ENCODE results near the gene LEKR1. TPM values are rescaled to one million over a fixed set of nuclear protein-coding genes. Genes with fewer than 3 reads are reported as not detected.
A peak's percentile ranks its signal among the peaks of the same experiment; 100 is the strongest.

LEKR1 gene
- polyA plus RNA-seq, 12 donors = 0.31 to 1.4 (median 0.49) TPM; not detected in 2

- DNase-seq = no peak
Observed at GRCh38 chr3:157079676-157080369, 253.7 kb downstream of the LEKR1 start.

- peak; percentile 87 for DNase-seq
Observed at GRCh38 chr3:157081626-157082210, 255.6 kb downstream of the LEKR1 start.

DNA sequence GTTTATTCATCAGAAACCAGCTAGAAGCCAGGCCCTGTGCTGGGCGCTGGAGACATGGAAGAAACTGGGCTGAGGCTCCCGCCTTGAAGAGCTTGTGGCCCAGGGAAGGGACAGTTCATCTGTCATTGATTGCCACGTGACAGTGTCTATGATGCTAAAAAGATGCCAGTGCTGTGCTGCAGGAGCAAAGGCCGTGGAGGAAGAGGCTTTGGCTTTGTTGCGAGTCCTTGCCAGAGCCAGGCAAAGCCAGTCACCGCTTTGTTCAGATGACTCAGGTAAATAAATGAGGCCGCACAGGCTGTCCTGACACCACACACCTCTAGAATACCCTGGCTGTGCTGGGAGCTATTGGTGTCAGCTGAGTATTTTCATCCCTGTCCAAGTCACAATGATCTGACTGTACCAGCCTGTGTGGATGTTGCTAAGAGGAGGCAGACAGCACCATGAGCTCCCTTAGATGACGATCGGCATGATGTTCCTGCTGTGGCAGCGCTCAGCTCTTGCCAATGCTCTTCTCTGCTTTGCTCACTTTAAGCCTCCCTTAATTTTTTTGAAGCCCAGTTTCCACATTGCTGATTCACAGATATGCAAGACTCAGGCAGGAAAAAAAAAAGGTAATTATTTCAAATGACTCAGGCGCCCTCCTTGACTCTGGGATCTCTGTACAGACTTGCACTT is 256.3 kb downstream of the LEKR1 start:
- no peak for DNase-seq

GRCh38 chr3:157083824-157084223 is 257.7 kb downstream of the LEKR1 start:
- DNase-seq = no peak

- no peak for DNase-seq
Observed at GRCh38 chr3:157086060-157086750, 260.1 kb downstream of the LEKR1 start.

DNA sequence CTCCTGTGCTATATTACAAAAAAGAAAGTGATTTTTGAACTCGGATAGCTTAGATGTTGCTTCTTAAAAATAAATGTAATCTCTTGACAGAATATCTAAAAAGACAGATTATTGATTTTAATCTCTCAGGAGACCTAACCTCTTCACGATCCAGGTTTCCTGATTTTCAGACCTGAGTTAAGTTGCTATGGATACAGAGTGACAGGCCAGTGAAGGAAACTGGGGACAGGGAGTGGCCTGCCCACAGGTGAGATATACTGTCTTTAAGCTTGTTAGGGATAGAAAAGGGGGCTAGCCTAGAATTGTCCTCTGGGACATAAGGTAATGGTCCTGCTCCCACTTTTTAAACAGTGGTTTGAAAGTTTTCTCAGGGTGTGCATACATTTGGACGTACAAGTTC is 260.6 kb downstream of the LEKR1 start:
- DNase-seq = no peak

DNA sequence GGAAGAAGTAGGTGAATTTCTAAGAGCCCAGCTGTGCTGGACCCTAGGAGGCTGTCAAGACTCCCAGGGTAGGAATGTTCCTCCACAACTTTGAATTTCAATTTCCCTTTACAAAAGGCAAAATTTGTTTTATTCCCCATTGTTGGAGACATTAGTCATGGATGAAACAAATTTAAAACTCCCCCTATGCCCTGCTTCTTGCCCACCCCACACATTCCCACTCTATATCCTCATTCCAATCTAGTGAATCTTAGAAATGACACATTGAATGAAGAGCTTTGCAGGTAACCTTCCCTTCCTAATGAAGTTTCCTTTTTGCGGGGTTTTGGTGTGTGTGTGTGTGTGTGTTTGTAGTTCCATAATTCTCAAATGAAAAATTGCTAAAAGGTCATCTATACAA is 261.2 kb downstream of the LEKR1 start:
- DNase-seq = no peak

GRCh38 chr3:157087780-157088600 is 261.8 kb downstream of the LEKR1 start:
- DNase-seq = peak; percentile 48

DNA sequence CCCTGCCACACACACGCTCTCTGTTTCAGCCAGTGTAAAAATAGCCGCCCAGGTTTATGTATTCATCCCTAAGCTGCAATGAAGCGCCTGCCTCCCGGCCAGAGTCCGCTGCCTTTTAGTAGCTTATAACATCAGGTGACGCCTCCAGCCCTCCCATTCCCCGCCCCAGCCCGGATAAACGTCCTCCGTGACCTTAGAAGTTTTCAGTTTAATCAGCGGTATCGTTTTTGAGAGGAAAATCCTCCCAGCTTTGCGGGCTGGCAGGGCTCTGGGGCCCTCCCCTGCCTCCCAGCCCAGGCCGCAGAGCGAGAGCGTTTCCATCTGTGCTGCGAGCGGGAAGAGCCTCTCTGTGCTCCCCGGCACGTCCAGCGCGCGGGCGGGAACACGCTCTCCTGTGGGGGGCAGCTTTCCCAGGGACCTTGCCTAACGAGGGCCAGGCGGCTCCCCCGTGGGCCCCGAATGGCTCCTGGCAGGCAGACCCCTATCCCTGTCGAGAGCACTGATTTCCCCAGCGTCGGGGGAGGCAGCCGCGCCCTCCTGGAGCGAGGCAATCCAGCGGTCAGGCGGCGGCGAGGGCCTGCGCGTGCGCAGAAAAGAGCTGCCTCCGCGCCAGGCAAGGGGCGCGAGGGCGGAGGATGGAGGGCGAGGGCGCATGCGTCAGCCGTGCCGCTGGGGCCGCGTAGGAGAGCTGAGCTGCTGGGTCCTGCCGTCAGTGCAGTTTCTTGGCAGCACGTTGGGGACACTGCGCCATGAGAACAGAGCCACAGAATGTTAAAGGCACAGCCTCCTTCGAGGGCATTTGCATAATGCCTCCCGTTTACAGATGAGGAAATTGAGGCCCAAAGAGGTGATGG is 262.7 kb downstream of the LEKR1 start:
- DNase-seq = peak; percentile 97

GRCh38 chr3:157089455-157090221 is 263.5 kb downstream of the LEKR1 start:
- DNase-seq = no peak

GRCh38 chr3:157091083-157091833 is 265.1 kb downstream of the LEKR1 start:
- no peak for DNase-seq

- no peak for DNase-seq
Observed at GRCh38 chr3:157092230-157092629, 266.1 kb downstream of the LEKR1 start.

DNA sequence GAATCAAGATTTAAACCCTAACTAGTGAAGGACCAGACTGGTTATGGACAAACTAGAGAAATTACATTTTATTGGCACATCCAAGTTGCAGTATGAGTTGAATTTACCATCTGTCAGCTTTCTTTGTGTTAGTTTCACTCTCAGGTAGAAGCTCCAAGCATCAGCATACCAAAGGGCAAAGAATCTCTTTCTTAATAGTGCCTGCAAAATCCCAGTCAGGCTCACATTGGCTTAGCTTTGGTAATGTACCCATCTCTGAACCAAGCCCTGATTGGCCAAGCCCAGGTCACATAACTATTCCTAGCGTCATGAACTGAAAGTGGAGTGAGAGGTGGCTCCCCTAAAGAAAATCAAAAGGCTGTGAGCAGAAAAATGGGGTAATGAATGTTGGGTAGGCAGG is 266.9 kb downstream of the LEKR1 start:
- no peak for DNase-seq

DNA sequence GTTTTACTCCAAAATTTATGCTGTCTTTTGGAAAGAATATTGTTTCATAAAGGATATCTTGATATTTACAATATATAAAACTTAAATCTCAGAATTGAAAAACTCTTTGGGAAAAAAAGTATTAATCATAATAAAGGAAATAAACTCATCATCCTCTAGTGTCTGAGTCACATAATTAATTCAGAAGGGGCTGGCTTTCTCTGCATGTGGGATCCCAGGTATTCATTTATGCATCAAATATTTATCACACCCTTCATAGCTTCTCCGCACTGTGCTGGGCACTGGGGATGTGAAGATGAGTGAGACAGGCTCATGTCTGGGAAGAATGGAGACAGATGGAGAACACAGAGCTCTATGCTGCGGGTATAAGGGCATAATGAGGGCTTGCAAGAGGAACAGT is 268.1 kb downstream of the LEKR1 start:
- no peak for DNase-seq

DNA sequence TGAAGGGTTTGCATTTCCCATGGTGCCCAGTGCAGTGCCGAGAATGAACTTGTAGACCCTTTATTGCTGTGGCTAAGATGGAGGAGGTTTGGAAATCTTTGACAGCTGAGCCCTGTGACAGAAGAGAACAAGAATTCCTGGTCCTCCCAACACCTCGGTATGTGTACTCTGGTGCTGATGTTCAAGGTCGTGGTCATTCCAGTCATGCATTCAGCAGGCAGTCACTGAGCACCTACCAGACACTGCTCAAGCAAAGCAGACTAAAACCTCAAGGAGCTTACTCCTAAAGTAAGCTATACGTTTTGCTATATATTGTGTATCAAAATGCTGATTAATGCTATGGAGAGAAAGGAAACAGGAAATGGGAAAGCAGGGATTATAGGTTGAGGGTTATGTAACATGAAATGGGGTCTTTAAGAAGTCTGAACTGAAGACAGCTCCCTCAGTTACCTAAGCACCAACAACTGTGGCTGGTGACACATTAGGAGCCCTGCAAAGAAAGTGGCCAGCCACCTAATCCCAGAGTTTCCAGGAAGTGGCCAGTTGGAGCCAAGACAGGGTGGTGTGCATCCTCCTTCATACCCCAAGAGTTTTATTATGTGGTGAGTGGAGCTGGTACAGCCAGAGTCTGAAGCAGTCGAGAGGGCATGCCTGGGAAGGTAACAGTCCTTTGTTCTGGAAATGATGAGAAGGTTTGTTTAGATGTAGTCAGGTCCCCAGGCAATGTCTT is 268.8 kb downstream of the LEKR1 start:
- DNase-seq = no peak
